HEK293T (cell line): Measurements from ENCODE around the gene TPO.

Experiments used
- CTCF ChIA-PET: fragments of 350-600 bp; formaldehyde crosslinking; extraction: SDS; loops from one replicate; lab custom pipeline; 2021; ENCODE audit warnings: antibody characterized with exemption, inconsistent platforms; lab: Yijun Ruan, JAX
- POLR2A ChIA-PET: fragments of 350-600 bp; formaldehyde crosslinking; extraction: SDS; loops from one replicate; lab custom pipeline; 2020; ENCODE audit warnings: antibody characterized with exemption, inconsistent platforms; lab: Yijun Ruan, JAX
- DNase-seq: peaks from one replicate; pipeline ENCODE4 v3.0.0; 2012; ENCODE audit warnings: mixed read lengths; ENCODE audit errors: extremely low spot score
- ARNT ChIP-seq: fragments of 450-650 bp; IDR thresholded peaks from 2 replicates; pipeline ENCODE4 v1.6.1; 2017; ENCODE audit warnings: mild to moderate bottlenecking
- BHLHE40 ChIP-seq: fragments of 450-650 bp; IDR thresholded peaks from 2 replicates; pipeline ENCODE4 v1.6.1; 2016; ENCODE audit warnings: mild to moderate bottlenecking, moderate library complexity, borderline replicate concordance
- CTBP1 ChIP-seq: fragments of 450-650 bp; IDR thresholded peaks from 2 replicates; pipeline ENCODE4 v1.6.1; 2016; ENCODE audit warnings: borderline replicate concordance
- ELF4 ChIP-seq: fragments of 450-650 bp; IDR thresholded peaks from 2 replicates; pipeline ENCODE4 v1.6.1; 2017; ENCODE audit warnings: antibody characterized with exemption
- FOXA1 ChIP-seq: fragments of 450-650 bp; IDR thresholded peaks from 2 replicates; pipeline ENCODE4 v1.6.1; 2016; ENCODE audit warnings: mild to moderate bottlenecking
- FOXK2 ChIP-seq: fragments of 450-650 bp; IDR thresholded peaks from 2 replicates; pipeline ENCODE4 v1.6.1; 2016; ENCODE audit warnings: mild to moderate bottlenecking
- FOXM1 ChIP-seq: fragments of 450-650 bp; IDR thresholded peaks from 2 replicates; pipeline ENCODE4 v1.6.1; 2017; ENCODE audit warnings: mild to moderate bottlenecking, borderline replicate concordance
- HDGF ChIP-seq: fragments of 450-650 bp; IDR thresholded peaks from 2 replicates; pipeline ENCODE4 v1.6.1; 2017; ENCODE audit warnings: antibody characterized with exemption, borderline replicate concordance
- L3MBTL2 ChIP-seq: fragments of 450-650 bp; conservative IDR thresholded peaks from 2 replicates; pipeline ENCODE4 v1.6.1; 2016; ENCODE audit warnings: mild to moderate bottlenecking
- LEF1 ChIP-seq: fragments of 450-650 bp; IDR thresholded peaks from 2 replicates; pipeline ENCODE4 v1.6.1; 2017; ENCODE audit warnings: mild to moderate bottlenecking, borderline replicate concordance
- NFRKB ChIP-seq: fragments of 450-650 bp; IDR thresholded peaks from 2 replicates; pipeline ENCODE4 v1.6.1; 2016; ENCODE audit warnings: mild to moderate bottlenecking, moderate library complexity
- SP1 ChIP-seq: fragments of 450-650 bp; IDR thresholded peaks from 2 replicates; pipeline ENCODE4 v1.6.1; 2017
- SUZ12 ChIP-seq: fragments of 450-650 bp; IDR thresholded peaks from 2 replicates; pipeline ENCODE4 v1.6.1; 2016; ENCODE audit warnings: mild to moderate bottlenecking
- TARDBP ChIP-seq: fragments of 450-650 bp; IDR thresholded peaks from 2 replicates; pipeline ENCODE4 v1.6.1; 2016
- ZNF384 ChIP-seq: fragments of 450-650 bp; IDR thresholded peaks from 2 replicates; pipeline ENCODE4 v1.6.1; 2016
- TF ChIP-seq, protein P1 (sequence below): fragments of 450-650 bp; IDR thresholded peaks from 2 replicates; pipeline ENCODE4 v1.6.1; 2016

Gene TPO

DNA sequence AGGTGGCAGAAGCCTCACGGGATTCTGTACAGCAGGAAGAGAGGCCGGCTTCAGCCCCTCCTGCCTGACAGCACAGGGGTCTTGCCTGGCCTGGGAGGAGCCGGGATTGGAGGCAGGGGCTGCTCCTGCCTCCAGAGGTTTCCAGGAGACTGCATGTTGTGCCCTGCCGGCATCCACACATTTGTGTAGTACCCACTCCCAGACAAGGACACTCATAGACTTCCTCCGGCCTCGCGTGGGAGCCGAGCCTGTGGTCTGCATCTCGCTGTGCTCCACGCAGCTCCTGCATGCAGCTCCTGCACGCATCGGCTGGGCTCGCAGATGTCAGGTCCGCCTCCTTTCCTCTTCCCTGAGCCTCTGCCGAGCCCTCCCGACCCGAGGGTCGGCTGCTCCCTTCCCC is 34.7 kb downstream of the TPO start:
- TF ChIP-seq ARNT = no peak
- no peak for TF ChIP-seq FOXA1
- no peak for TF ChIP-seq ZNF384
- no peak for TF ChIP-seq FOXK2
- TF ChIP-seq, protein P1, sequence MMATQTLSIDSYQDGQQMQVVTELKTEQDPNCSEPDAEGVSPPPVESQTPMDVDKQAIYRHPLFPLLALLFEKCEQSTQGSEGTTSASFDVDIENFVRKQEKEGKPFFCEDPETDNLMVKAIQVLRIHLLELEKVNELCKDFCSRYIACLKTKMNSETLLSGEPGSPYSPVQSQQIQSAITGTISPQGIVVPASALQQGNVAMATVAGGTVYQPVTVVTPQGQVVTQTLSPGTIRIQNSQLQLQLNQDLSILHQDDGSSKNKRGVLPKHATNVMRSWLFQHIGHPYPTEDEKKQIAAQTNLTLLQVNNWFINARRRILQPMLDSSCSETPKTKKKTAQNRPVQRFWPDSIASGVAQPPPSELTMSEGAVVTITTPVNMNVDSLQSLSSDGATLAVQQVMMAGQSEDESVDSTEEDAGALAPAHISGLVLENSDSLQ = no peak
- no peak for TF ChIP-seq TARDBP
- TF ChIP-seq CTBP1 = no peak
- ChIA-PET CTCF (no interaction called here), POLR2A (no interaction called here)
- DNase-seq = no peak

- CTCF ChIA-PET = no interaction called here
- DNase-seq = no peak
Measured at GRCh38 chr2:1450915-1451314, 37.7 kb downstream of the TPO start.

DNA sequence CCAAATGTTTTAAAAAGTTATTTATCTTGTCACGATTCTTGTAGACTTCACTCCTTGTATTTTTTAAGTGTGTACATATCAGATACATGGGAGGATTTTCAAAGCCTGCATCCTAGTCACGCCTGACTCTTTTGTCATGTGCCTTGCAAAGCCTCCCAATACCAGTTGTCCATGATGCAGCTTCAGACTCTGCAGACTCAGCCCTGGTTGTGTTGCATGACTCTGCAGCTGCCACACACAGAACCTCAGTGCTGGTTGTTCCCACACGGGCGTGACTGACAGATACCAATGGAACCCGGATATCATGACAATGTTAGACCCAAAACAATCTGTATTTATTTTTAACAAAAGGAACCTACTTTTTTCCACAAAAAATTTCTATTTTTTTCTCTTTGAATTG is 38.2 kb downstream of the TPO start:
- TF ChIP-seq, protein P1 = no peak
- TF ChIP-seq FOXM1 (no peak), TARDBP (no peak), SP1 (no peak), SUZ12 (no peak), ARNT (no peak), L3MBTL2 (no peak)
- ChIA-PET POLR2A (no interaction called here), CTCF (no interaction called here)
- no peak for DNase-seq

More at GRCh38 chr2:1450915-1451314, 37.7 kb downstream of the TPO start:
- TF ChIP-seq LEF1 = no peak
- TF ChIP-seq BHLHE40 = no peak
- no peak for TF ChIP-seq SUZ12
- no peak for TF ChIP-seq FOXA1
- TF ChIP-seq FOXK2 = no peak
- no peak for TF ChIP-seq HDGF
- TF ChIP-seq NFRKB = no peak
- no peak for TF ChIP-seq L3MBTL2
- no peak for TF ChIP-seq TARDBP
- no peak for TF ChIP-seq ARNT
- TF ChIP-seq, protein P1 = no peak
- POLR2A ChIA-PET = no interaction called here

DNA sequence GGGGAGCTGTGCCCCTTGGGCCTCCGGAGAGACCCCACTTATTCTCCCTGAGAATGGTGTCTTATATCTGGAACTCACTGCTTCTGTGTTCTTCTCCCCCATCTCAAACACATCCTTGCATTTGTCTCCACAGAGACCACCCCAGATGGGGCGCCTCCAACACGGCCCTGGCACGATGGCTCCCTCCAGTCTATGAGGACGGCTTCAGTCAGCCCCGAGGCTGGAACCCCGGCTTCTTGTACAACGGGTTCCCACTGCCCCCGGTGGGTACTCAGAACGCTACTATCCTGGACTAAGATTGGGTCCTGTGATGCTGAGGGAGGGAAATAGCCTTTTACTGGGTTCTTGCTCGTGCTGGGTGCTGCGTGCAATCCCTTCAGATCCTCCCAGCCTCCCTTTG is 40.3 kb downstream of the TPO start:
- TF ChIP-seq HDGF = no peak
- no peak for TF ChIP-seq L3MBTL2
- TF ChIP-seq TARDBP = no peak
- TF ChIP-seq, protein P1 = no peak
- TF ChIP-seq ZNF384 = no peak
- TF ChIP-seq LEF1 = no peak
- TF ChIP-seq SUZ12 = no peak
- TF ChIP-seq FOXA1 = no peak
- no peak for TF ChIP-seq BHLHE40
- no peak for TF ChIP-seq NFRKB
- no peak for TF ChIP-seq FOXK2
- TF ChIP-seq SP1 = no peak
- TF ChIP-seq ELF4 = no peak
- TF ChIP-seq CTBP1 = no peak
- TF ChIP-seq ARNT = no peak
- no peak for TF ChIP-seq FOXM1
- ChIA-PET POLR2A (no interaction called here), CTCF (no interaction called here)
- DNase-seq = no peak

- POLR2A ChIA-PET = no interaction called here
- TF ChIP-seq TARDBP (no peak), HDGF (no peak), CTBP1 (no peak), FOXM1 (no peak)
- TF ChIP-seq, protein P1 = no peak
- CTCF ChIA-PET = no interaction called here
- DNase-seq = no peak
Measured at GRCh38 chr2:1454346-1454745, 41.1 kb downstream of the TPO start.

- no peak for DNase-seq
- CTCF ChIA-PET = no interaction called here
- POLR2A ChIA-PET = no interaction called here
- TF ChIP-seq ELF4 = no peak
- no peak for TF ChIP-seq NFRKB
- TF ChIP-seq L3MBTL2 = no peak
- no peak for TF ChIP-seq SUZ12
- no peak for TF ChIP-seq TARDBP
- TF ChIP-seq FOXK2 = no peak
- no peak for TF ChIP-seq BHLHE40
- TF ChIP-seq, protein P1 = no peak
- TF ChIP-seq ARNT = no peak
- no peak for TF ChIP-seq ZNF384
- TF ChIP-seq LEF1 = no peak
Measured at GRCh38 chr2:1455466-1455865, 42.2 kb downstream of the TPO start.
